Immature natural killer cell (primary cell): ENCODE measurements around the gene TRA2A. TPM values are rescaled to one million over a fixed set of nuclear protein-coding genes. Genes with fewer than 3 reads are reported as not detected.
A peak's percentile ranks its signal among the peaks of the same experiment; 100 is the strongest.

Experiments used
- DNase-seq, 3 donors: peaks; one replicate each; pipeline ENCODE4 v3.0.0; 2022; ENCODE audit warnings: mixed read lengths in 1 of 3
- H3K27ac Mint-ChIP-seq, 6 donors: one replicate each; pipeline ENCODE4 v1.8.0; 2020; ENCODE audit warnings: mixed read lengths in 6 of 6, mild to moderate bottlenecking in 5 of 6, inconsistent platforms in 4 of 6, moderate library complexity in 3 of 6
- H3K27me3 Mint-ChIP-seq, 3 donors: one replicate each; pipeline ENCODE4 v1.8.0; 2020 to 2021; ENCODE audit warnings: low read depth in 3 of 3, mild to moderate bottlenecking in 3 of 3, mixed read lengths in 3 of 3, moderate library complexity in 3 of 3, inconsistent platforms in 1 of 3
- H3K36me3 Mint-ChIP-seq, 3 donors: one replicate each; pipeline ENCODE4 v1.8.0; 2020; ENCODE audit warnings: mixed read lengths in 3 of 3, inconsistent platforms in 2 of 3, mild to moderate bottlenecking in 2 of 3
- H3K4me1 Mint-ChIP-seq, 2 donors: one replicate each; pipeline ENCODE4 v1.8.0; 2020; ENCODE audit warnings: inconsistent platforms in 2 of 2, mild to moderate bottlenecking in 2 of 2, mixed read lengths in 2 of 2, moderate library complexity in 1 of 2
- H3K4me3 Mint-ChIP-seq, 5 donors: one replicate each; pipeline ENCODE4 v1.8.0; 2020; ENCODE audit warnings: mild to moderate bottlenecking in 5 of 5, mixed read lengths in 5 of 5, inconsistent platforms in 3 of 5, moderate library complexity in 3 of 5
- H3K9me3 Mint-ChIP-seq, 6 donors: one replicate each; pipeline ENCODE4 v1.8.0; 2020; ENCODE audit warnings: mild to moderate bottlenecking in 6 of 6, mixed read lengths in 6 of 6, inconsistent platforms in 4 of 6, moderate library complexity in 3 of 6
- polyA plus RNA-seq, 3 donors: library from polyadenylated mRNA; unstranded; fragments of 300-500 nt; fragmentation: Illumina TruSeq; gene quantifications; one replicate each; pipeline ENCODE4 v1.2.3, GENCODE V29; 2021

The TRA2A gene
- polyA plus RNA-seq: 10 to 100 TPM; 34.8 to 44.0 (median 40.6) TPM

DNA sequence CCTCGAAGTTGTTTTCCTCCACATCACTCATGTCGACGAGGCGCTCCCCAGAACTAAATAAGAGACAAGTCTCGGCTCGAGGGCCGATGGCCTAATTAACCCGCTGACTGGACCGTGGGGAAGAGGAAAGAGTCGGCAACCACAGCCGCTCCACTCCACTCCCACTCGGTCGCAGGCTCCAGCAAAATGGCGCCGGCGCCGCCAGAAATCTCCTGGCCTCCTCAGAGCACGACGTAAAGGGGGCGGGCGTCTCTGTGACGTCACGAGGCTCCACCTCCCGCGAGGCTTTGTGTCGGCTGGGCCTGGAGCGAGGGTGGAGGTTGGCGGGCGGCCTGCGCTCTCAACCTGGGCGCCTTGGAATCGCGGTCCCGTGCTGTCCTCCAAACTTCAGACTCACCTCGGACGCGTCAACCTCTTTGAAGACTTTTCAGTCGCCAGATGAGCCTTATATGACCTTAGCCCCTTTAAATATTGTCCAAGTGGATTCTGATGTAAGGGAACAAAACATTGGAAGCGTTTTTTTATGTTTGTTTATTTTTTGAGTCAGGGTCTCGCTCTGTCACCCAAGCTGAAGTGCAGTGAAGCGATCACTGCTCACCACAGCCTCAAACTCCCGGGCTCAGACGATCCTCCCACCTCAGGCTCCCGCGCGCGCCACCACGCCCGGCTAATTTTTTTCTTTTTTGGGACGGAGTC is at the start of gene TRA2A:
Gene TRA2A (minus strand): TSS at position 188 of the 696 bp plus-strand sequence. CDS start 157 bp downstream, at position 31.
- Mint-ChIP-seq H3K27ac (peak within 1 kb of the TSS; percentile 99 to 100 (median 100)), H3K36me3 (peaks cover 0 to 3% (median 0%) of the 10 kb centered on the region in 3 donors), H3K4me1 (peaks cover 46 to 54% of the 10 kb centered on the region in 2 donors), H3K27me3 (peaks cover 13 to 25% (median 19%) of the 10 kb centered on the region in 3 donors), H3K9me3 (no peaks in the 10 kb centered on the region), H3K4me3 (peak within 1 kb of the TSS; percentile 97 to 100 (median 99))
- peak; percentile 92 to 94 (median 94) for DNase-seq

DNA sequence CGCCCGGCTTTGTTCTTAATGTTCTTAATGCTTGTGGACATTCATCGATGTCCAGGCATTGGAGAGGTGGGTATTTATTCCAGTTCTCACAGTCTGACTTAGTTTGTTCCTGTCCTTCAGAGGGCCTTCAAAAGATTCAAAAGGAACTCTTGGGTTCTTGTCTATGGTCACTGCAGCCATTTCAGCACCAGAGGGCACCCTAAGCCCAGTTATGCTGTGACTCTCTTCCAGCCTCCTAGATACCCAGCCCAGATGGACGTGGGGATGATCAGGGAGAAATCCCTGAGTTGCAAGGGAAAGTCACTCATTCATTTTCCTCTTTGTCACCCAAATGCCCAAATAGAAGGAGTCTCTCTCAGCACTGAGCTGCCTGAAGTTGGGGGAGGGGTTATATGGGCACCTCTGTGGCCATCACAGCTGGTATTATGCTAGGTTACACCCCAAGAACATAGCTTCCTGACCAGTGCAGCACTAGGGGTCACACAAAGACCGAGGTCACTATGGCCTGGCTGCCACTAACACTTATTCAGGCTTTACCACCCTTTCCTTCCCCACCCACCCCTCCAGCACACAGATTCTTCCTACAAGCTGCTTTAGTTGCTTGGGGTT is 38.9 kb upstream of the TRA2A start:
- Mint-ChIP-seq H3K4me3 (peak overlapping the region in 2 of 5 donors; percentile 34 to 59), H3K27me3 (peaks cover 0 to 6% (median 4%) of the 10 kb centered on the region in 3 donors), H3K9me3 (no peaks in the 10 kb centered on the region), H3K27ac (no peak overlapping the region), H3K36me3 (no peaks in the 10 kb centered on the region), H3K4me1 (peaks cover 0 to 2% of the 10 kb centered on the region in 2 donors)
- DNase-seq: peak; percentile 38 to 65 (median 45)

DNA sequence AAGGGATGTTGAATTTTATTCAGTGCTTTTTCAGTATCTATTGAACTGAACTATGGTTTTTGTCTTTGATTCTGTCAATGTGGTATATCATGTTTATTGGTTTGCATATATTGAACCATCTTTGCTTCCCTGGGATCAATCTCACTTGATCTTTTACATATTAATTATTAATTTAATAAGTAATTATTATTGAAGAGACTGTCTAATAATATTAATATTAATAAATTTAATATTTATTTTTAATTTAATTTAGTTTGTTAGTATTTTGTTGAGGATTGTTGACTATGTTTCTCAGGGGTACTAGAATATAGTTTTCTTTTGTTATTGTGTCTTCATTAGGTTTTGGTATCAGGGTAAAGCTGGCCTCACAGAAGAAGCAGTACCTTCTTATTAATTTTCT is 26.5 kb upstream of the TRA2A start:
- no peaks in the 10 kb centered on the region for H3K9me3 Mint-ChIP-seq
- no peak for DNase-seq
- no peak overlapping the region for H3K27ac Mint-ChIP-seq
- H3K27me3 Mint-ChIP-seq: peaks cover 5 to 7% (median 7%) of the 10 kb centered on the region in 3 donors
- H3K4me1 Mint-ChIP-seq: no peaks in the 10 kb centered on the region
- no peak overlapping the region for H3K4me3 Mint-ChIP-seq
- no peaks in the 10 kb centered on the region for H3K36me3 Mint-ChIP-seq

DNA sequence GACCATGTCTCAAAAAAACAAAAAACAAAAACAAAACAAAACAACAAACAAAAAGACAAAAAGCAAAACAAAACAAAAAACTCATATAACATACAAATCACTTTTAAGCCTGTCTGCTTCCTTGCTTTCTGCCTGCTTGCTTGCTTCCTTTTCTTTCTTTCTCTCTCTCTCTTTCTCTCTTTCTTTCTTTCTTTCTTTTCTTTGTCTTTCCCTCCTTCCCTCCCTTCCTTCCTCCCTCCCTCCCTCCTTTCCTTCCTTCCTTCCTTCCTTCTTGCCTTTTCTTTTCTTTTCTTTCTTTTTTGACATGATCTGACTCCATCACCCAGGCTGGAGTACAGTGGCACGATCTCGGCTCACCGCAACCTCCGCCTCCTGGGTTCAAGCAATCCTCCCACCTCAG is 15.9 kb upstream of the TRA2A start:
- peaks cover 3 to 7% of the 10 kb centered on the region in 2 donors for H3K4me1 Mint-ChIP-seq
- H3K36me3 Mint-ChIP-seq: no peaks in the 10 kb centered on the region
- H3K27ac Mint-ChIP-seq: no peak overlapping the region
- H3K4me3 Mint-ChIP-seq: no peak overlapping the region
- DNase-seq: no peak
- no peaks in the 10 kb centered on the region for H3K9me3 Mint-ChIP-seq
- peaks cover 0 to 2% (median 1%) of the 10 kb centered on the region in 3 donors for H3K27me3 Mint-ChIP-seq

DNA sequence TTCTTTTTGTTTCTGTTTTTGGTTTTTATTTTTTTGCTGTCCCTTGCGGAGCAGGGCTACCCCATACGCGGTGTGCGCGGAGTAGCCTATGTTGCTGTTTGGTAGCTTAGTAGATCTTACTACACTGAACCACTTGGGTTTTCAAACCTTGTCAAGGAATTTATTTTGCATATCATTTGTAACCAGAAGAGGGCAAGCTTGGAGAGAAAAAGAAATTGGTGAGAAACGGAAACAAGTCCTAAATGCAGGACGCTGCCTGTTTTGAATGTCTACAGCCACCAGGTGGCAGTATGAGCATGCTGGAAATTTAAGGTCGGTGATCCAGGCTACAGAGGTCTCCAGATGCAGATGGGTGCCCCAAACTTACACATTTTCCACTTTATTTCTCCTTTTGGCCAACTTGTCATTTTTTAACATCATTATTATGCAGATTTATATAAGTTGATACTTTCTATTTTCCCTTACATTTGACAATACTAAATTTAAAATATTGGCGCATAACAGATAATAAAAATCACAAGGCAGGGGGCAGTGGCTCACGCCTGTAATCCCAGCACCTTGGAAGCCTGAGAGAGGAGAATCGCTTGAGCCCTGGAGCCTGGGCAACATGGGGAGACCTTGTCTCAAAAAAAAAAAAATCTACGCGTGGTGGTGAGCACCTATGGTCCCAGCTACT is 15.3 kb upstream of the TRA2A start:
- Mint-ChIP-seq H3K9me3 (no peaks in the 10 kb centered on the region), H3K27me3 (peaks cover 0 to 2% (median 1%) of the 10 kb centered on the region in 3 donors), H3K4me3 (peak overlapping the region in 2 of 5 donors; percentile 66 to 72), H3K27ac (peak overlapping the region in 1 of 6 donors; percentile 46), H3K4me1 (peaks cover 3 to 7% of the 10 kb centered on the region in 2 donors), H3K36me3 (no peaks in the 10 kb centered on the region)
- DNase-seq: peak; percentile 76 to 81 (median 77)

DNA sequence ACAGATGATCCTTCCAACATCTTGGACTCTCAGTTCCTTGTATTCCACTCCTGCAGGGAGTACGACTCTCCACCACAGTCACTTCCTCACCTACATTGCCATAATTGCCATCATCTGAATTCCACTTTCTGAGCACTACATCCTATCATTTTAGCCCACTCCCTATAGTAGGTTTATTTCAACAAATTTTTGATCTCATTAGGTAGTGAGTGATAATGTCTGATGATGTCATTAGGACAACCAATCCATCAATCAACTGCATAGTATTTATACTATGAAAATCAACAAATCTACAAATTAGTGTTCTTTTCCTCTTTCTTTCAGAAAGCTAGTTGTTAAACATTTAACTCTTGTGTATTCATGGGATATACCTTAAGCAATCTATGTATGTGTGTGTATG is 13.7 kb upstream of the TRA2A start:
- H3K4me3 Mint-ChIP-seq: no peak overlapping the region
- no peak for DNase-seq
- peaks cover 0 to 2% (median 1%) of the 10 kb centered on the region in 3 donors for H3K27me3 Mint-ChIP-seq
- H3K9me3 Mint-ChIP-seq: no peaks in the 10 kb centered on the region
- H3K36me3 Mint-ChIP-seq: no peaks in the 10 kb centered on the region
- peaks cover 3 to 7% of the 10 kb centered on the region in 2 donors for H3K4me1 Mint-ChIP-seq
- no peak overlapping the region for H3K27ac Mint-ChIP-seq

DNA sequence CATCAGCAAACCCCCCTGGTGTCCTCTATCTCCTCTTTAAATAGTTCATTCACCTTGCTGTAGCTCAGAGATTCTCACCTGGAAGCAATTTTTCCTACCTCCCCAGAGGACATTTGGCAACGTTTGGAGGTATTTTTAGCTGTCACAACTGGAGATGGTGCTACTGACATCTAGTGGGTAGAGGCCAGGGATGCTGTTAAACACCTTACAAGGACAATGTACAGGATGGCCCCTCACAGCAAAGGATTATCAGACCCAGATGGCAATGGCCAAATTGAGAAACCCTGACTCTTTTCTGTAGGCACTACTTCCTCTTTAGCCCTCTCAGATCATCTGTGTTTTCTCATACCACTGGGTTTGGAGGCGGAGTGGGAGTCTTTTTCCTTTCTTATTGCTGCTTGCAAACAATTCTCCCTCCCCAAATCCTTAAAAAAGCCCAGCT is 13.2 kb upstream of the TRA2A start:
- DNase-seq: no peak
- H3K27ac Mint-ChIP-seq: peak overlapping the region in 1 of 6 donors; percentile 4
- H3K9me3 Mint-ChIP-seq: no peaks in the 10 kb centered on the region
- peaks cover 6 to 11% of the 10 kb centered on the region in 2 donors for H3K4me1 Mint-ChIP-seq
- peaks cover 0 to 2% (median 1%) of the 10 kb centered on the region in 3 donors for H3K27me3 Mint-ChIP-seq
- H3K4me3 Mint-ChIP-seq: no peak overlapping the region
- no peaks in the 10 kb centered on the region for H3K36me3 Mint-ChIP-seq

DNA sequence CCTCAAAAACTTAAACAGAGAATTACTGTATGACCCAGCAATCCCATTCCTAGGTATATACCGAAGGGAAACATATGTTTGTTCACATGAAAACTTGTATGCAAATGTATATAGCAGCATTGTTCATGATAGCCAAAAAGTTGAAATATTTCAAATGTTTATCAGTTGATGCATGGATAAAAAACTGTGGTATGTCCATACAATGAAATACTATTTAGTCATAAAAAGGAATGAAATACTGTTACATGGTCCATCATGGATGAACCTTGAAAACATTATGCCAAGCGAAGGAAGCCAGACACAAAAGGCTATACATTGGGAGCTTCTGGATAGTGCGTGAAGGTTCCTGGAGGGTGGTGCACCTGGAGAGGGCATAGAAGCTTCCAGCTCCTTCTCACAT is 11.0 kb upstream of the TRA2A start:
- Mint-ChIP-seq H3K4me3 (no peak overlapping the region), H3K36me3 (no peaks in the 10 kb centered on the region), H3K27me3 (peaks cover 0 to 2% (median 1%) of the 10 kb centered on the region in 3 donors), H3K27ac (no peak overlapping the region), H3K4me1 (peaks cover 17 to 21% of the 10 kb centered on the region in 2 donors), H3K9me3 (no peaks in the 10 kb centered on the region)
- no peak for DNase-seq

DNA sequence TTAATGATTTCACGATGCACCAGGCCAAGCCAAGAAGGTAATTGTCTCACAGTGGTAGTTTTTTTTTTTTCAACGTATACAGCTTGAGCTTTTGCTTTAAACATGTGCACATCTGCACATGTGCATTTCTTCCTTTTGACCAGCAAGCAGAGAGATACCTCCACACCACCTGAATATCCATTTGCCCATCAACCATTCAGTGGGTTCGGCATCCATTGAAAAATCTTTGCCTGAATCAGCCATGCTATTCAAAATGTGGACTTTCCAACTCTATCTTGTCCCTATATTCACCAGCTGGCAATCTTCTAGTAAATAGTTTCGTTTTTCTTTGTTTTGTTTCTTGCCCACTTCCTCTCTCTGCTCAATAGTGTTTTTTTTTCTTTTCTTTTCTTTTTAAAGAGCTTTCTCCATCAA is 7.7 kb upstream of the TRA2A start:
- DNase-seq: peak in 2 of 3 donors; percentile 29 to 34
- Mint-ChIP-seq H3K27ac (peak overlapping the region; percentile 64 to 95 (median 88)), H3K4me3 (peak overlapping the region; percentile 53 to 82 (median 72)), H3K27me3 (peaks cover 0 to 2% (median 0%) of the 10 kb centered on the region in 3 donors), H3K4me1 (peaks cover 13 to 15% of the 10 kb centered on the region in 2 donors), H3K36me3 (no peaks in the 10 kb centered on the region), H3K9me3 (no peaks in the 10 kb centered on the region)

DNA sequence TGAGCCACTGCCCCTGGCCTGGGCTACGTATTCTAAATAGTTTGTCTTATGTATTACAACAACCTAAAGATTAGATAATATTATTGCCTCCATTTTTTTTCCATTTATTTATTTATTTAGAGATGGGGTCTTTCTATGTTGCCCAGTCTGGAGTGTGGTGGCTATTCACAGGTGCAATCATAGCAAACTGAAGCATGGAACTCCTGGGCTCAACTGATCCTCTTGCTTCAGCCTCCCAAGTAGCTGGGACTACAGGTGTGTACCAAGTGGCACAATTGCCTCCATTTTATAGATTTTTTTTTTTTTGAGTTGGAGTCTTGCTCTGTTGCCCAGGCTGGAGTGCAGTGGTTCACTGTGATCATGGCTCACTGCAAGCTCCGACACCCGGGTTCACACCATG is 6.5 kb upstream of the TRA2A start:
- H3K4me3 Mint-ChIP-seq: no peak overlapping the region
- no peak overlapping the region for H3K27ac Mint-ChIP-seq
- H3K9me3 Mint-ChIP-seq: no peaks in the 10 kb centered on the region
- H3K27me3 Mint-ChIP-seq: peaks cover 0 to 2% (median 0%) of the 10 kb centered on the region in 3 donors
- H3K36me3 Mint-ChIP-seq: no peaks in the 10 kb centered on the region
- H3K4me1 Mint-ChIP-seq: peaks cover 13 to 15% of the 10 kb centered on the region in 2 donors
- no peak for DNase-seq

DNA sequence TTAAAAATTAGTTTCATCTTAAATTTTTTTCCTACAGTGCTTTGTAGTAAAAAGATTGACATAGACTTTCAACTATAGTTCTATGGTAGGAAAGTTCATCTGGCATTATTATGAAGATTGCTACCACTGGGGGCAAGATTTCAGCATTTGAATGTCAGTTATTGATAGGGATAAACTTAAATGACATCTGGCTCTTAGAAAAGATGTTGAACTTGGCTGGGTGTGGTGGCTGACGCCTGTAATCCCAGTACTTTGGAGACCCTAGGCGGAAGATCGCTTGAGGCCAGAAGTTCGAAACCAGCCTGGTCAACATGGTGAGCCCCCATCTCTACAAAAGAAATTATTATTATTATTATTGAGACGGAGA is 1.4 kb upstream of the TRA2A start:
- peaks cover 34 to 41% of the 10 kb centered on the region in 2 donors for H3K4me1 Mint-ChIP-seq
- H3K36me3 Mint-ChIP-seq: peaks cover 0 to 3% (median 0%) of the 10 kb centered on the region in 3 donors
- H3K4me3 Mint-ChIP-seq: peak overlapping the region in 3 of 5 donors; percentile 49 to 68 (median 66)
- DNase-seq: no peak
- peak overlapping the region; percentile 5 to 89 (median 82) for H3K27ac Mint-ChIP-seq
- no peaks in the 10 kb centered on the region for H3K9me3 Mint-ChIP-seq
- peaks cover 13 to 25% (median 19%) of the 10 kb centered on the region in 3 donors for H3K27me3 Mint-ChIP-seq

DNA sequence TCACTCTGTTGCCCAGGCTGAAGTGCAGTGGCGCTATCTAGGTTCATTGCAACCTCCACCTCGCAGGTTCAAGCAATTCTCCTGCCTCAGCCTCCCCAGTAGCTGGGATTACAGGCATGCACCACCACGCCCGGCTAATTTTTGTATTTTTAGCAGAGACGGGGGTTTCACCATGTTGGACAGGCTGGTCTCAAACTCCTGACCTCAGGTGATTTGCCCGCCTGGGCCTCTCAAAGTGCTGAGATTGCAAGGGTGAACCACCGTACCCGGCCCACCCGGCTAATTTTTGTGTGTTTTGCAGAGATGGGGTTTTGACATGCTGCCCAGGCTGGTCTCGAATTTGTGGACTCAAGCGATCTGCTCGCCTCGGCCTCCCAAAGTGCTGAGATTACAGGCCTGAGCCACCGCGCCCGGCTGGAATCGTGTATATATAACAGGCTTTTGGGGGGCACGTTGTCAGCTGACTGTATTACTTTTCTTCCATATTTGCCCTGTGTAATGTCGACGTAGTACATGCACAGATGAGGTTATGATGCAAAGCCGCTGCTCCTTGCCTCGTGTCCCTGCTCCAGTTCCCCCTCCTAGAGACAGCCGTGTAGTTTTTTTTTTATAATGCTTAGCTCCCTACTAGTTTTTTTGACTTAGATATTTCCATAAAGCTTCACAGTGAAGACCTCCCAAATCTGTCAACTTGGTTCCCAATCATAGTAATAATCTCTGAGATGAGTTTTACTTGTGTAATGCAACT is 883 bp upstream of the TRA2A start:
- peak overlapping the region; percentile 42 to 100 (median 99) for H3K4me3 Mint-ChIP-seq
- H3K36me3 Mint-ChIP-seq: peaks cover 0 to 3% (median 0%) of the 10 kb centered on the region in 3 donors
- peaks cover 13 to 25% (median 19%) of the 10 kb centered on the region in 3 donors for H3K27me3 Mint-ChIP-seq
- no peak for DNase-seq
- H3K27ac Mint-ChIP-seq: peak overlapping the region; percentile 99 to 100 (median 100)
- H3K4me1 Mint-ChIP-seq: peaks cover 39 to 47% of the 10 kb centered on the region in 2 donors
- H3K9me3 Mint-ChIP-seq: no peaks in the 10 kb centered on the region
